Measurements from ENCODE around the gene HSP90B1.
A peak's percentile ranks its signal among the peaks of the same experiment; 100 is the strongest.

HSP90B1 gene

GRCh38 chr12:103909811-103910210 is 20.4 kb upstream of the HSP90B1 start:
- TF ChIP-seq, protein P1, sequence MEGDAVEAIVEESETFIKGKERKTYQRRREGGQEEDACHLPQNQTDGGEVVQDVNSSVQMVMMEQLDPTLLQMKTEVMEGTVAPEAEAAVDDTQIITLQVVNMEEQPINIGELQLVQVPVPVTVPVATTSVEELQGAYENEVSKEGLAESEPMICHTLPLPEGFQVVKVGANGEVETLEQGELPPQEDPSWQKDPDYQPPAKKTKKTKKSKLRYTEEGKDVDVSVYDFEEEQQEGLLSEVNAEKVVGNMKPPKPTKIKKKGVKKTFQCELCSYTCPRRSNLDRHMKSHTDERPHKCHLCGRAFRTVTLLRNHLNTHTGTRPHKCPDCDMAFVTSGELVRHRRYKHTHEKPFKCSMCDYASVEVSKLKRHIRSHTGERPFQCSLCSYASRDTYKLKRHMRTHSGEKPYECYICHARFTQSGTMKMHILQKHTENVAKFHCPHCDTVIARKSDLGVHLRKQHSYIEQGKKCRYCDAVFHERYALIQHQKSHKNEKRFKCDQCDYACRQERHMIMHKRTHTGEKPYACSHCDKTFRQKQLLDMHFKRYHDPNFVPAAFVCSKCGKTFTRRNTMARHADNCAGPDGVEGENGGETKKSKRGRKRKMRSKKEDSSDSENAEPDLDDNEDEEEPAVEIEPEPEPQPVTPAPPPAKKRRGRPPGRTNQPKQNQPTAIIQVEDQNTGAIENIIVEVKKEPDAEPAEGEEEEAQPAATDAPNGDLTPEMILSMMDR (IDR thresholded peaks at IDR 0.05; ENCODE audit: insufficient read depth, low read depth, low read length, missing control alignments) = no peak
- no peak for DNase-seq (ENCODE audit: low read depth)
- no peak overlapping the region for H3K4me3 ChIP-seq (ENCODE audit: low read depth, low read length)

GRCh38 chr12:103912069-103912468 is 18.1 kb upstream of the HSP90B1 start:
- DNase-seq (ENCODE audit: low read depth) = no peak
- no peak overlapping the region for H3K4me3 ChIP-seq (ENCODE audit: low read depth, low read length)
- TF ChIP-seq, protein P1 (IDR thresholded peaks at IDR 0.05; ENCODE audit: insufficient read depth, low read depth, low read length, missing control alignments) = no peak

- no peak for DNase-seq (ENCODE audit: low read depth)
- no peak overlapping the region for H3K4me3 ChIP-seq (ENCODE audit: low read depth, low read length)
- TF ChIP-seq, protein P1 (IDR thresholded peaks at IDR 0.05; ENCODE audit: insufficient read depth, low read depth, low read length, missing control alignments) = no peak
Observed at GRCh38 chr12:103913100-103913499, 17.1 kb upstream of the HSP90B1 start.

DNA sequence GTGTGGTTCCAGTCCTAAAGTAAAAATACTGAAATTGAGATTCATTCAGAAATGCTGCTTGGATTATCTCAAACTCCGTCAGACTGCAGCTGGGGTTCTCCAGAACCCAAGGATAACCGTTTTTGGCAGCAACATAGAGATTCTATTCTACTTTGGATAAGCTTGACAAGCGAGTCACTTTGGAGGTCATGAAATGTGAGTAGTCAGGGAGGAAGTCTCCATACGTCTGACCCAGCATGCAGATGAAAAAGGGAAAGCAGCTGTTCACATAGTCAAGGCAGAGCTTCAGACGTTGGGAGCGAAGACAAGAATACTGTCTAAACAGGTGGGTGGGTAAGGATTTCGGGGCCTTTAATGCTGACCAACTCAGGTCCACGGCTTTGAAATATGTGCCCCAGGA is 14.9 kb upstream of the HSP90B1 start:
- TF ChIP-seq, protein P1 (IDR thresholded peaks at IDR 0.05; ENCODE audit: insufficient read depth, low read depth, low read length, missing control alignments) = no peak
- H3K4me3 ChIP-seq (ENCODE audit: low read depth, low read length) = no peak overlapping the region
- DNase-seq (ENCODE audit: low read depth) = no peak

- DNase-seq (ENCODE audit: low read depth) = no peak
- TF ChIP-seq, protein P1 (IDR thresholded peaks at IDR 0.05; ENCODE audit: insufficient read depth, low read depth, low read length, missing control alignments) = no peak
- H3K4me3 ChIP-seq (ENCODE audit: low read depth, low read length) = no peak overlapping the region
Observed at GRCh38 chr12:103917873-103918272, 12.3 kb upstream of the HSP90B1 start.

DNA sequence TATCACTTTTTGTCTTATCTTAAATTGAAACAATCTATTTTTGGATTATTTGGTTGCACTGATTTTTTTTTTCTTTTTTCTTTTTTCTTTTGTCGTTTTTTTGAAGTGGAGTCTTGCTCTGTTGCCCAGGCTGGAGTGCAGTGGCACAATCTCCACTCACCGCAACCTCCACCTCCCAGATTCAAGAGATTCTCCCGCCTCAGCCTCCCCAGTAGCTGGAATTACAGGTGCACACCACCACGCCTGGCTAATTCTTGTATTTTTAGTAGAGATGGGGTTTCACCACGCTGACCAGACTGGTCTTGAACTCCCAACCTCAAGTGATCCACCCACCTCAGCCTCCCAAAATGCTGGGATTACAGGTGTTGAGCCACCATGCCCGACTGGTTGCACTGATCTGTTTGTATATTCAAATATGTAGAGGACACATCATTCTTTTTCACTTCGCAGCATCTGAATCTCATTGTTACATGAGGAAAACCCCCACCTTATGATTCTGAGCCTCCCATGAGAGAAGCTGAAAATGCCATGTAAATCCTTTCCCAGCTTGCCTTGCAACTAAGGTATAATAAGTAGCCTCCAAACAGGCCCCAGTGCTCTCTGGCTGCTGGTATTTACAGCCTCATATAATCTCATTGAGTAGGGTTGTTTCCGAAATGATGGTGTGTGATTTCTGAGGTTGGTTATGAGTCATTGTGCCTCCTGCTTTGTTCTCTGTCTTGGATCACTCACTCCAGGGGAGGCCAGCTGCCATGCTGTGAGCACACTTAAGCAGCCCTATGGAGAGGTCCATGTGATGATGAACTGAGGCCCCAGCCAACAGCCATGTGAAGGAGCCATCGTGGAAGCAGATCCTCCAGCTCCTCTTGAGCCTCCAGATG is 5.2 kb upstream of the HSP90B1 start:
- DNase-seq (ENCODE audit: low read depth) = peak; percentile 97
- H3K4me3 ChIP-seq (ENCODE audit: low read depth, low read length) = peak overlapping the region; percentile 74
- TF ChIP-seq, protein P1 (IDR thresholded peaks at IDR 0.05; ENCODE audit: insufficient read depth, low read depth, low read length, missing control alignments) = no peak

GRCh38 chr12:103928682-103929045 is 1.5 kb upstream of the HSP90B1 start:
- peak overlapping the region; percentile 74 for H3K4me3 ChIP-seq (ENCODE audit: low read depth, low read length)
- TF ChIP-seq, protein P1 (IDR thresholded peaks at IDR 0.05; ENCODE audit: insufficient read depth, low read depth, low read length, missing control alignments) = no peak
- peak; percentile 90 for DNase-seq (ENCODE audit: low read depth)

All from GM12865 (cell line).